ENCODE measurements around the gene SPTBN1. TPM values are rescaled to one million over a fixed set of nuclear protein-coding genes. Genes with fewer than 3 reads are reported as not detected.

The SPTBN1 gene
- total and polyA plus RNA-seq, 8 donors, result 28.7 to 475 (median 193) TPM

DNA sequence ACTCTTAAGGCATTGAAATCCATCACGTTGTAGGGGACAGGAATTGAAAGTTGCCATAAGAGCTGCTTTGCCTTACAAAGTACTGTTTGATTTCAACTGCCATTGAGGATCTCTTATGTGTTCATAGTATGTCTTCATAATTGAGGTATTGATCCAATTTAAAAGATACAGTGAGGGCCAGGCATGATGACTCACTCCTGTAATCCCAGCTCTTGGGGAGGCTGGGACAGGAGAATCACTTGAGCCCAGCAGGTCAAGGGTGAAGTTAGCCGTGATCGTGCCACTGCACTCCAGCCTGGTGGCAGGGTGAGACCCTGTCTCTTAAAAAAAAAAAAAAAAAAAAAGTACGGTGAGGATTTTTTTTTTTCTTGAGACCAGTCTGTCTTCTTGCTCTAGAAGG, 175.6 kb downstream of the SPTBN1 start:
- Histone ChIP-seq H3K9me3 (no peaks in the 10 kb centered on the region), H3K4me1 (peaks cover 35 to 74% (median 60%) of the 10 kb centered on the region in 4 donors), H3K36me3 (peaks cover 59 to 97% (median 84%) of the 10 kb centered on the region in 4 donors), H3K4me3 (no peak overlapping the region), H3K27ac (peak overlapping the region in 2 of 5 donors; percentile 42 to 52), H3K27me3 (no peaks in the 10 kb centered on the region)
- no peak for DNase-seq
- no peak for TF ChIP-seq EP300 (IDR thresholded peaks at IDR 0.05)
- 59 to 77% (median 65%) methylated on average over 4 of the region's 4 CpGs for WGBS, 5 donors
- intact Hi-C loops (cut with DNase I; ENCODE audit: low total_unique reads), result no loop called here

GRCh38 chr2:54632733-54633692, 176.9 kb downstream of the SPTBN1 start:
- WGBS, 5 donors, result 53 to 84% (median 66%) methylated on average over 12 of the region's 12 CpGs
- H3K36me3 ChIP-seq, result peaks cover 51 to 97% (median 80%) of the 10 kb centered on the region in 4 donors
- intact Hi-C loops (cut with DNase I; ENCODE audit: low total_unique reads), result no loop called here

GRCh38 chr2:54634021-54634420, 177.9 kb downstream of the SPTBN1 start:
- intact Hi-C loops (cut with DNase I; ENCODE audit: low total_unique reads), result no loop called here
- peaks cover 45 to 95% (median 74%) of the 10 kb centered on the region in 4 donors for H3K4me1 ChIP-seq

More at GRCh38 chr2:54632733-54633692, 176.9 kb downstream of the SPTBN1 start:
- H3K4me3 ChIP-seq, result no peak overlapping the region
- TF ChIP-seq CTCF (IDR thresholded peaks at IDR 0.05) (no peak), POLR2AphosphoS5 (IDR thresholded peaks at IDR 0.05) (no peak), POLR2A (IDR thresholded peaks at IDR 0.05) (no peak), EP300 (IDR thresholded peaks at IDR 0.05) (no peak)
- DNase-seq, result no peak
- no peaks in the 10 kb centered on the region for H3K27me3 ChIP-seq
- H3K4me1 ChIP-seq, result peaks cover 36 to 85% (median 67%) of the 10 kb centered on the region in 4 donors
- no peaks in the 10 kb centered on the region for H3K9me3 ChIP-seq
- peak overlapping the region in 4 of 5 donors; percentile 71 to 80 (median 72) for H3K27ac ChIP-seq

GRCh38 chr2:54634564-54635511, 178.7 kb downstream of the SPTBN1 start:
- H3K27ac ChIP-seq, result peak overlapping the region; percentile 9 to 80 (median 71)
- H3K4me1 ChIP-seq, result peaks cover 42 to 96% (median 71%) of the 10 kb centered on the region in 4 donors
- H3K9me3 ChIP-seq, result no peaks in the 10 kb centered on the region
- WGBS, 5 donors, result 64 to 72% (median 70%) methylated on average over 16 of the region's 16 CpGs
- peak in 1 of 2 donors; percentile 70 for DNase-seq
- H3K36me3 ChIP-seq, result peaks cover 45 to 97% (median 80%) of the 10 kb centered on the region in 4 donors
- intact Hi-C loops (cut with DNase I; ENCODE audit: low total_unique reads), result no loop called here
- TF ChIP-seq EP300 (IDR thresholded peaks at IDR 0.05) (no peak), POLR2A (IDR thresholded peaks at IDR 0.05) (no peak), POLR2AphosphoS5 (IDR thresholded peaks at IDR 0.05) (peak in 2 of 3 donors; percentile 19 to 38)
- H3K27me3 ChIP-seq, result no peaks in the 10 kb centered on the region
- H3K4me3 ChIP-seq, result no peak overlapping the region

More at GRCh38 chr2:54634021-54634420, 177.9 kb downstream of the SPTBN1 start:
- DNase-seq, result no peak
- whole genome bisulfite sequencing, 5 donors, result 53 to 58% (median 54%) methylated on average over 3 of the region's 3 CpGs
- H3K27ac ChIP-seq, result peak overlapping the region in 4 of 5 donors; percentile 71 to 80 (median 72)
- no peaks in the 10 kb centered on the region for H3K27me3 ChIP-seq
- H3K4me3 ChIP-seq, result no peak overlapping the region
- no peak for TF ChIP-seq EP300 (IDR thresholded peaks at IDR 0.05)
- TF ChIP-seq POLR2A (IDR thresholded peaks at IDR 0.05), result no peak
- no peak for TF ChIP-seq POLR2AphosphoS5 (IDR thresholded peaks at IDR 0.05)
- no peak for TF ChIP-seq CTCF (IDR thresholded peaks at IDR 0.05)
- no peaks in the 10 kb centered on the region for H3K9me3 ChIP-seq
- peaks cover 51 to 97% (median 80%) of the 10 kb centered on the region in 4 donors for H3K36me3 ChIP-seq

Measured in stomach (tissue), 9 donors.